Common myeloid progenitor, CD34-positive (primary cell): ENCODE results near the gene KLF9. TPM values are rescaled to one million over a fixed set of nuclear protein-coding genes. Genes with fewer than 3 reads are reported as not detected.

ENCODE experiments used
- CTCF ChIA-PET: fragments of 350-600 bp; sonication (Branson Sonifier 250); formaldehyde crosslinking; loops from one replicate; lab custom pipeline; 2021; ENCODE audit warnings: antibody characterized with exemption; lab: Charles Lee
- POLR2A ChIA-PET: fragments of 350-600 bp; sonication (Branson Sonifier 250); formaldehyde crosslinking; loops from one replicate; lab custom pipeline; 2021; ENCODE audit warnings: antibody characterized with exemption; lab: Charles Lee
- DNase-seq, 3 donors: peaks; one replicate each; pipeline versions ENCODE4 v3.0.0 to v3.0.0-alpha.2; 2013
- H3K27ac ChIP-seq, 2 experiments: 1 replicate in 1 of 2; 2 replicates in 1 of 2; pipeline ENCODE4 v1.7.0; 2013; ENCODE audit warnings: inconsistent platforms in 2 of 2, low read length in 2 of 2, mild to moderate bottlenecking in 2 of 2, low read depth in 1 of 2, moderate library complexity in 1 of 2; ENCODE audit not compliant: severe bottlenecking in 2 of 2, insufficient read depth in 1 of 2, poor library complexity in 1 of 2
- H3K27me3 ChIP-seq, 5 experiments: replicated peaks in 2 of 5; 1 replicate in 3 of 5; 2 replicates in 2 of 5; pipeline versions ENCODE4 v1.6.1 to v1.7.0; 2013; ENCODE audit warnings: low read length in 4 of 5, mild to moderate bottlenecking in 2 of 5, moderate library complexity in 2 of 5, inconsistent platforms in 1 of 5; ENCODE audit not compliant: insufficient read depth in 5 of 5, control insufficient read depth in 4 of 5
- H3K36me3 ChIP-seq, 4 experiments: 1 replicate in 2 of 4; 2 replicates in 2 of 4; pipeline versions ENCODE4 v1.6.1 to v1.7.0; 2013; ENCODE audit warnings: low read length in 3 of 4, control low read depth in 1 of 4, mild to moderate bottlenecking in 1 of 4; ENCODE audit not compliant: control insufficient read depth in 4 of 4, insufficient read depth in 4 of 4
- H3K4me1 ChIP-seq, 4 experiments: 1 replicate in 3 of 4; 2 replicates in 1 of 4; pipeline versions ENCODE4 v1.6.1 to v1.7.1; 2013; ENCODE audit warnings: low read length in 3 of 4, mild to moderate bottlenecking in 3 of 4, control low read depth in 1 of 4, inconsistent platforms in 1 of 4, moderate library complexity in 1 of 4; ENCODE audit not compliant: control insufficient read depth in 4 of 4, insufficient read depth in 4 of 4; ENCODE audit errors: control extremely low read depth in 1 of 4
- H3K4me3 ChIP-seq, 7 experiments: 1 replicate in 4 of 7; 2 replicates in 3 of 7; pipeline versions ENCODE4 v1.5.1 to v1.7.0; 2013; ENCODE audit warnings: mild to moderate bottlenecking in 7 of 7, low read length in 6 of 7, moderate library complexity in 6 of 7, inconsistent platforms in 2 of 7, low read depth in 2 of 7, control low read depth in 1 of 7; ENCODE audit not compliant: insufficient read depth in 4 of 7, control insufficient read depth in 1 of 7; ENCODE audit errors: extremely low read depth in 1 of 7
- H3K9me3 ChIP-seq, 5 experiments: 1 replicate in 4 of 5; 2 replicates in 1 of 5; pipeline versions ENCODE4 v1.6.1 to v1.7.1; 2013; ENCODE audit warnings: low read length in 4 of 5, mild to moderate bottlenecking in 2 of 5, inconsistent platforms in 1 of 5, low read depth in 1 of 5, moderate library complexity in 1 of 5; ENCODE audit not compliant: control insufficient read depth in 4 of 5, insufficient read depth in 2 of 5; ENCODE audit errors: control extremely low read depth in 1 of 5
- WGBS: methylation state at CpG from one replicate; pipeline ENCODE4 v1.1.5; 2013; ENCODE audit not compliant: insufficient coverage; 5-methylcytosine and 5-hydroxymethylcytosine counted together
- polyA plus RNA-seq: library from polyadenylated mRNA; unstranded; fragments of 120-200 nt; gene quantifications from one replicate; pipeline ENCODE4 v1.2.1, GENCODE V29; 2013

The KLF9 gene
- polyA plus RNA-seq, result 51.1 TPM

DNA sequence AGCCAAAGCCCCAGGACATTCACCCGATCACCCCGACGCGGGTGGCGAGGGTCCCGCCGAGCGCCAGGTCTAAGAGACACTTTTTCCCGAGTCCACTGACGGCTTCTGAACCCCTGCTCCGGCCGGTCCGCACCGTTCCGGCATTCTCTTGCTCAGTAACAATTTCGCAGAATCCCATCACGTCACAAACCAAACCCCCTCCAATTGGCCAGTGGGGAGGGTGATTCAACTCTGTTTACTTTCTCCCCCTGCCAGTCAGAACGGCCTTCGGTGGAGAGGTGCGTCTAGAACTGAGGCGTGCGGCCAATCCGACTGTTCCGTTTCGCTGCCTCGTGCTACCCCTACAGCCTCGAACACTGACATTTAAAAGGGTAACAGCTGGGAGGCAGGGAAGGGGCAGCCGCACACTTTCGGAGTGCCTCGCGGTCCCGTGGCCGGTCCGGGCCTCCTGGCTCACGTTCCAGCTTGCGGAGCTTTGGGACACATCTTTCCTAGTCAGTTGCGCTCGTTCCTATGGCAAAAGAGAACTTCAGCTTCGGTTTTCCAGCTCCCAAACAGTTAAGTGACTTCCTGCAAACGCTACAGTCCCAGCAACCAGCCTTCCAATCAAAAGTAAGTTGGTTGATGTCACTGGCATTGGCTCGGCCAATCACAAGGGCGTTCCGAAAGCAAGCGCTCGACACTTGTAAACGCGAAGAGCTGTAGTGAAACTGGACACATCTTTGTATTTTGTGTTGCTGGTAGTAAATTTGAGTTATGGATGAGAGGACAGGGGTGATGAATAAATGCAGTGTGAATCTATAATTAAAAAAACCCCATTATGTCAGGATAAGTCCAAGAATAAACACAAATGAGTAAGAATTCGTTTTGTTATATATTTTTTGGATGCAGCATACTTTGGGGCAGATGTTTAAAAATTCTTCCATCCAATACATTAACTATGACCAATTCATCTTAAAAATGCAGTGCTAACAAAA lies at the start of gene KLF9:
Gene KLF9, minus strand, starts transcription at position 859 of the 977 bp plus-strand sequence. CDS start 1,294 bp downstream, outside the sequence.
- no peaks in the 10 kb centered on the region for H3K36me3 ChIP-seq
- under 1% methylated on average over 33 of the region's 48 CpGs for WGBS
- peak within 1 kb of the TSS; percentile 96 for H3K27ac ChIP-seq
- CTCF ChIA-PET, result interaction anchor here (0.7 to 1.7 kb wide), 7 partner anchors 11 to 190 kb away, joined by 3 to 8 read pairs (median 5); no protein-coding TSS in a partner anchor
- DNase-seq, result peak; percentile 94 to 99 (median 98)
- peak within 1 kb of the TSS; percentile 59 to 99 (median 87) for H3K4me3 ChIP-seq
- POLR2A ChIA-PET, result interaction anchor here (0.6 to 1.3 kb wide), 5 partner anchors 71 to 1485 kb away, joined by 3 to 5 read pairs (median 3); no protein-coding TSS in a partner anchor
- peaks cover 0 to 21% (median 0%) of the 10 kb centered on the region in 5 experiments for H3K27me3 ChIP-seq
- peaks cover 11 to 60% (median 44%) of the 10 kb centered on the region in 4 experiments for H3K4me1 ChIP-seq
- no peaks in the 10 kb centered on the region for H3K9me3 ChIP-seq

DNA sequence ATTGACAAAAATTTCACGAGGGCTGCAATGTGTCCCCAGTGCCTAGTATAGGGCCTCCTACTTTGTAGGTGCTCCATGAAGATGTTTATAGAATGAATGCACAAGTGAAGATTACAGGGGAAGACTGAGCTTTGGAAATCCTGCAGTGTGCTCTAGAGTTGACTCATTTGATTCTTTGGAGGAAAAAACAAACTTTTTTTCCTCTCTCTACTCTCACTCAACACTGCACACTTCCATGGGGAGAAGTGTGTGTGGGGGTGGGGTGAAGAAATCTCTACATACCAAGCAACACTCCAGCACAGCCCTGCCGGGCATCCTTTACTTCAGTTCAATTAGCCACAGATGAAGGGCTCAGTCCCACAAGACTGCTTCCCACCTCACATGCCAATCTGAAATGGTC lies 49.4 kb upstream of the KLF9 start:
- CTCF ChIA-PET, result no interaction called here

DNA sequence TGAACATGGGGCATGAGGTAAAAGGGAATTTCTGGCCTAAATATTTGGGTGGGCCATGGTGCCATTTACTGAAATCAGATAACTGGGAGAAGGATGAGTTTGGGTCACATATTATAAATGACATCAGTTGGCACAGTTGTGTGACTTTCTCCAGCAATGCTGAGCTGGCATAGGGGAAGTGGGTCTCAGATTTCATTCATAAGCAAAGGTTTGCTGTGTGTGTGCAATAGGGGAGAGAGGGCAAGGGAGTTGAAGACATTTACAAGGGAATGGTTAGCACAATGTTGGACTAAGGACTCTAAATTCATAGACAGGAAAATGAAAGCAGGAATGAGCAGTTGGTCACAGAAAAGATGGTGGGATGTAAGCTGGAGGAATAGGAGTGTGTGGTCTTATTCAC lies 47.8 kb upstream of the KLF9 start:
- CTCF ChIA-PET, result interaction anchor here (0.8 to 1.2 kb wide), 2 partner anchors 15 to 120 kb away, joined by 3 to 4 read pairs; no protein-coding TSS in a partner anchor
- Histone ChIP-seq H3K36me3 (no peaks in the 10 kb centered on the region), H3K9me3 (no peaks in the 10 kb centered on the region), H3K4me3 (no peak overlapping the region), H3K4me1 (no peaks in the 10 kb centered on the region), H3K27me3 (no peaks in the 10 kb centered on the region), H3K27ac (no peak overlapping the region)
- POLR2A ChIA-PET, result no interaction called here
- DNase-seq, result no peak

More for the DNA sequence above, 49.4 kb upstream of the KLF9 start:
- no peak overlapping the region for H3K27ac ChIP-seq
- WGBS, result 100% methylated on average over 1 of the region's 2 CpGs
- H3K4me3 ChIP-seq, result no peak overlapping the region
- no peaks in the 10 kb centered on the region for H3K9me3 ChIP-seq
- H3K4me1 ChIP-seq, result no peaks in the 10 kb centered on the region
- DNase-seq, result no peak
- no peaks in the 10 kb centered on the region for H3K27me3 ChIP-seq
- POLR2A ChIA-PET, result no interaction called here
- no peaks in the 10 kb centered on the region for H3K36me3 ChIP-seq

DNA sequence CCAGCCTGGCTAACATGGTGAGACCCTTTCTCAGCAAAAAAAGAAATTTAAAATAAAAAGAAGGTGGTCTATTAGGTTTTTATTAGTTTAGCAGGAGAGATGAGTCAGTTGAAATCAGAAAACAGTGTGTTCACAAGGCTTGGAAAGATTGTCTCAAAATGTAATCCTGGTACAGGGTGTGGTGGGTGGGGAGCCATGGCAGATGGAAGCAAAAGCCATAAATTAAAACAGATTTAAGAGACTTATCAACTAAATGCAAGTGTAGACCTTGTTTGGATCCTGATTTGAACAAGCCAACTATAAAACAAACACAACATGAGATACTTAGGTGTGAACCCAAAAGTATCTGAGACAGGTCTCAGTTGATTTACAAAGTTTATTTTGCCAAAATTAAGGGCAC lies 42.8 kb upstream of the KLF9 start:
- Histone ChIP-seq H3K27ac (no peak overlapping the region), H3K4me3 (no peak overlapping the region), H3K9me3 (no peaks in the 10 kb centered on the region), H3K4me1 (no peaks in the 10 kb centered on the region), H3K27me3 (no peaks in the 10 kb centered on the region), H3K36me3 (no peaks in the 10 kb centered on the region)
- ChIA-PET CTCF (no interaction called here), POLR2A (no interaction called here)
- no peak for DNase-seq

DNA sequence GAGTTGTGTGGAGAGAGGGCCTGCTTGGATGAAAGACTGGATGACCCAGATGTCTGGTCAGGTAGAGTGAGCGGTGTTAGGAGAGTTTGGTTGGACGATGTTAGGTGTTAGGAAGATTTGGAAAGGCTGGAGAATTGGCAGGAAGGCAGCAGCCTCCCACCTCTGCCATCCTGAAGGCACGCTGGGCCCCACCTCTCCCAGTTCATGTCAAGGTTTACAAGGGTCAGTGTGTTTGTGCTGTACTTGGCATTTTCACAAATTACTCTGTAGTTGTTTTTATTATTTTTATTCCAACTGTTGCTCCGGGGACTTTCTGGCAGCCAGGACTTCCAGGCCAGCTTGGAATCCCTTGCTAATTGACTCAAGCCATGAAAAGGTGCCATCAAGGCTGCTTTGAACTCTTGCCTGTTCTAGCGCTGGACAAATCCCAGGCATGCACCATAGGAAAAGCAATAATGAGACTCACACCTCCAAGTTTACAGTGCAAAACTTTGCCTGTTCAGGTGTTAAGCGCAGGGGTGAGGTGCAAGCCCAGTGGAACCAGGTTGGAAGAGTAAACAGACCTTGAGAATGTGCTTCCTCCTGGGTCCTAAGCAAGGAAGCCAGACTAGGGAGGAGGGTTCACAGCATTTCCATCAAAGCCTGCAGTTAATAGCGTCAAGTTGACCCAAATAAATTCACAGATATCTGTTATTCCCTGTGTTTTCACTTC lies 41.7 kb upstream of the KLF9 start:
- Histone ChIP-seq H3K27ac (no peak overlapping the region), H3K4me3 (no peak overlapping the region), H3K27me3 (no peaks in the 10 kb centered on the region), H3K36me3 (no peaks in the 10 kb centered on the region), H3K9me3 (no peaks in the 10 kb centered on the region), H3K4me1 (no peaks in the 10 kb centered on the region)
- no peak for DNase-seq
- ChIA-PET POLR2A (no interaction called here), CTCF (interaction anchor here (1.0 to 1.4 kb wide), 2 partner anchors 10 to 16 kb away, joined by 3 read pairs; no protein-coding TSS in a partner anchor)
- 92% methylated on average over 6 of the region's 7 CpGs for WGBS

DNA sequence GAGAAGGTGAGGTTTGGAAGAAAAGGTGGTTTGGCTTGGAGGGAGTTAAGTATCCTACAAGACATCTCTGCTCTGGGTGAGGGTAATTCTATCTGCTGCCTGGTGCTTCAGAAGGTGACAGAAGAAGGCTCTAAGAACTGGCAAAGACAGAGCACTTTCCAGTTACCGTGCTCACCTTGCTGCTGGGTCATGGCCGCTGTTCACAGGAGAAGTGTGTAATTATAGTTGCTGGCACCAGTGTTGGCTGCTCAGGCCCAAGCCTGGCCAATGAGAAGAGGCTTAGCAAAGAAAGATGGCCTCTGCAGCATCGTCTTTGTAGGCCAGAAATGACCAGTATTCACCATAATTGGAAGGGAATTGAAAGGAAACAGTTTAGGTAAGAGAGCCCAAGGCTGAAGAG lies 37.9 kb upstream of the KLF9 start:
- no peak for DNase-seq
- H3K36me3 ChIP-seq, result no peaks in the 10 kb centered on the region
- H3K9me3 ChIP-seq, result peaks cover 0 to 1% (median 0%) of the 10 kb centered on the region in 5 experiments
- POLR2A ChIA-PET, result no interaction called here
- 100% methylated on average over 3 of the region's 3 CpGs for WGBS
- no peaks in the 10 kb centered on the region for H3K27me3 ChIP-seq
- H3K4me1 ChIP-seq, result no peaks in the 10 kb centered on the region
- CTCF ChIA-PET, result no interaction called here
- no peak overlapping the region for H3K4me3 ChIP-seq
- H3K27ac ChIP-seq, result no peak overlapping the region
